ENCODE data around the gene CHSY1.
A peak's percentile ranks its signal among the peaks of the same experiment; 100 is the strongest.

Gene CHSY1

GRCh38 chr15:101150723-101151040 is 101.2 kb downstream of the CHSY1 start:
- no peak for DNase-seq

GRCh38 chr15:101149864-101150722 is 101.8 kb downstream of the CHSY1 start:
- DNase-seq = no peak

- no peak for DNase-seq
Observed at GRCh38 chr15:101148881-101149664, 102.8 kb downstream of the CHSY1 start.

GRCh38 chr15:101148166-101148880 is 103.5 kb downstream of the CHSY1 start:
- DNase-seq = no peak

GRCh38 chr15:101147181-101147580 is 104.7 kb downstream of the CHSY1 start:
- no peak for DNase-seq

GRCh38 chr15:101146118-101146702 is 105.6 kb downstream of the CHSY1 start:
- no peak for DNase-seq

GRCh38 chr15:101145362-101145761 is 106.5 kb downstream of the CHSY1 start:
- DNase-seq = no peak

- DNase-seq = no peak
Observed at GRCh38 chr15:101143321-101143720, 108.5 kb downstream of the CHSY1 start.

GRCh38 chr15:101142711-101143110 is 109.1 kb downstream of the CHSY1 start:
- no peak for DNase-seq

GRCh38 chr15:101141926-101142527 is 109.8 kb downstream of the CHSY1 start:
- DNase-seq = no peak

- DNase-seq = no peak
Observed at GRCh38 chr15:101140697-101141065, 111.2 kb downstream of the CHSY1 start.

GRCh38 chr15:101139986-101140696 is 111.7 kb downstream of the CHSY1 start:
- DNase-seq = no peak

- no peak for DNase-seq
Observed at GRCh38 chr15:101138913-101139880, 112.7 kb downstream of the CHSY1 start.

- DNase-seq = no peak
Observed at GRCh38 chr15:101138086-101138660, 113.7 kb downstream of the CHSY1 start.

- peak in 1 of 5 experiments; percentile 66 for DNase-seq
Observed at GRCh38 chr15:101137312-101137940, 114.4 kb downstream of the CHSY1 start.

GRCh38 chr15:101136381-101137268 is 115.2 kb downstream of the CHSY1 start:
- no peak for DNase-seq

- peak in 1 of 5 experiments; percentile 16 for DNase-seq
Observed at GRCh38 chr15:101135532-101136166, 116.2 kb downstream of the CHSY1 start.

GRCh38 chr15:101134780-101135179 is 117.1 kb downstream of the CHSY1 start:
- DNase-seq = no peak
